ENCODE results near the gene KRTAP4-5.

DNA sequence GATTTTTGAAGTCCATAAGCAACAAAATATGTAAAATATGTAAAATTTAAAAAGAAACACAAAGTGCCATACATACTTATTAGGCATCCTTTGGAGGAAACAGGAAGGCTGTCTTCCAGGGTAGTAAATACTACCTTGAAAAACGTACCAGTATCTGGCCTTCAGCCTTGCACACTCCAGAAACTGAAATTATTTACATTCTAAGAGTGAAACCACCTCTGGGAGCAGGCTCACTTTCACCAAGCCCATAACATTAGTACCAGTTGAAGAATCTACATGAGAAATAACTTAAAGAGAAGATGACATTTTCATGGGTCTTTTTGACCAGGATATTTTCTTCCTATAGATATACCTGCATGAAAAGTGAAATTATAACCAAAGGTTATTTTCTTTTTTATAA lies 46.4 kb upstream of the KRTAP4-5 start:
- TF ChIP-seq CTCF (IDR thresholded peaks at IDR 0.05; ENCODE audit: insufficient read depth, low read length): no peak
- no peak for TF ChIP-seq GABPA (IDR thresholded peaks at IDR 0.05; ENCODE audit: low read depth)
- TF ChIP-seq POLR2AphosphoS5 (IDR thresholded peaks at IDR 0.05; ENCODE audit: low read depth): no peak
